ENCODE measurements around the gene SLC27A5.
"Not testable (repeated sequence)": the region's sequence is repeated elsewhere in the genome, so short reads cannot be mapped to it uniquely, and the experiment has no call there.

The SLC27A5 gene

GRCh38 chr19:58521651-58522050, 9.9 kb upstream of the SLC27A5 start:
- DNase-seq, result no peak

GRCh38 chr19:58520257-58520599, 8.4 kb upstream of the SLC27A5 start:
- DNase-seq, result no peak

GRCh38 chr19:58519355-58520256, 7.8 kb upstream of the SLC27A5 start, which contains the start of gene ZBTB45:
Gene ZBTB45, minus strand, starts transcription at chr19:58519810. Its CDS starts 2,137 bp downstream, at chr19:58517673.
- DNase-seq, result peak; percentile 97

GRCh38 chr19:58519087-58519354, 7.2 kb upstream of the SLC27A5 start:
- DNase-seq, result peak; percentile 75

- no peak for DNase-seq
Observed at GRCh38 chr19:58518256-58519086, 6.7 kb upstream of the SLC27A5 start.

GRCh38 chr19:58516964-58517833, 5.4 kb upstream of the SLC27A5 start:
- DNase-seq, result no peak

- no peak for DNase-seq
Observed at GRCh38 chr19:58516246-58516836, 4.5 kb upstream of the SLC27A5 start.

GRCh38 chr19:58515259-58515658, 3.5 kb upstream of the SLC27A5 start:
- no peak for DNase-seq

GRCh38 chr19:58514564-58515022, 2.8 kb upstream of the SLC27A5 start:
- no peak for DNase-seq

GRCh38 chr19:58513694-58514563, 2.1 kb upstream of the SLC27A5 start:
- DNase-seq, result peak; percentile 84

GRCh38 chr19:58513213-58513693, 1.5 kb upstream of the SLC27A5 start:
- DNase-seq, result no peak

- no peak for DNase-seq
Observed at GRCh38 chr19:58510084-58510862, 1.5 kb downstream of the SLC27A5 start.

GRCh38 chr19:58509731-58510083, 2.1 kb downstream of the SLC27A5 start:
- no peak for DNase-seq

GRCh38 chr19:58507602-58508223, 4.1 kb downstream of the SLC27A5 start:
- DNase-seq, result not testable (repeated sequence)

- no peak for DNase-seq
Observed at GRCh38 chr19:58500242-58500641, 11.6 kb downstream of the SLC27A5 start.

GRCh38 chr19:58499021-58499927, 12.5 kb downstream of the SLC27A5 start:
- DNase-seq, result peak; percentile 99

- no peak for DNase-seq
Observed at GRCh38 chr19:58498316-58499020, 13.3 kb downstream of the SLC27A5 start.

GRCh38 chr19:58497634-58498170, 14.1 kb downstream of the SLC27A5 start:
- DNase-seq, result no peak
